Activated CD8-positive, alpha-beta memory T cell treated with anti-CD3 and anti-CD28 coated beads for 48 hours (primary cell): ENCODE results near the gene CA12.

ENCODE experiments used
- DNase-seq, 3 experiments: peaks; one replicate each; pipeline ENCODE4 v3.0.0-alpha.2; 2020; ENCODE audit warnings: low read depth in 2 of 3, low spot score in 2 of 3

Gene CA12

DNA sequence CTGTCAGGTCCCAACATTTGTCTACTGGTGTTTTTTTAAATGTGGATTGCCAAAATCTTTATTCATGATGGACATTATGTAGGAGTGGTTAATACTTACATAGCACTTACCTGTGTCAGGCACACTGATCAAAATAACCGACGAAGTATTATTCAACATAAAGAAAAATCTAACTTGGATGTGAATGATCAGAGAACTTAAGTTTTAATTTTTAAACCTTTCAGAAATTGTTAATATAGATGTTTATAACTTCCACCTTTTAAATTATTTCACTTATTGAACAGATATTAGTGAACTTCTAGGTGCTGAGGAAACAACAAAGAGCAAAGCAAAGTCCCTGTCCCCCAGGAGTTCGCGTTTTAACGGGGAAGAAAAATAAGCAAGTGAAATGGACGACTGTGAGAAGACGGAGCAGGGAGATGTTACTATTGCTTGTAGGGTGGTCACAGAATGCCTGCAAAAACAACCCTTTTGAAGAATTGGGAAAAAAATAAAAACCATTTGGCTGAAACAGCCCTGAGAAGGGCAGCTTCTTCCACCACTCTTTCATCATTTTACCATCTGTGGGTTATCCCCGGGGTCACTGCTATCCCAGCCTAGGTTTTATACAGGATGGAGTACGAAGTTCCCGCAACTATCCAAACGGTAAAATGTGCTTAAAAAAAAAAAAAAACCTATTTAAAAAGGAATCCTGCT lies 105.2 kb downstream of the CA12 start:
- no peak for DNase-seq

DNA sequence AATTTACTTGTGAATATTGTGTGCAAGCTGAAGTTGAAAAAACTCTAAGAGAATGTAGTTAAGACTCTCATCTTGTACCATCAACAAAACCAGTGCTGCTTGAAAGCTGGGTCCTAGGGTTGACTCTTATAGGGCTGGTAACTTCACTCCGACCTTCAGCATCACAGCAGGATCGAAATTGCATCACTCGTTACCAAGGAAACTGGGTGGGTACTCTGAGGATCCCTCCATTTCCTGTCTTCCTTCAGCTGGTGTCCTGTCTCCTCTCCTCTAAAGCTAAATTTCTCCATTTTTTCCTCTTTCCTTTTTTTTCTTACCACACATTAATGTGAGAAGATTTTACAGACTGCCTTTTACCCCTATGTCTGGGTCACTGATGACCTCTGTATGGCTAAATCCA lies 107.2 kb downstream of the CA12 start:
- no peak for DNase-seq
